Esophagus squamous epithelium (tissue), 4 donors: ENCODE data around the gene PCDHGB2.

Experiments
- POLR2A ChIP-seq, 4 donors: fragments of 450-650 bp; IDR thresholded peaks; one replicate each; pipeline ENCODE4 v1.6.1; 2017; ENCODE audit warnings: antibody characterized with exemption in 4 of 4, mild to moderate bottlenecking in 4 of 4, moderate library complexity in 3 of 4
- TF ChIP-seq, protein P1 (sequence below), 6 experiments: fragments of 450-650 bp in 4 of 6; fragments of 200-600 bp in 2 of 6; sonication (generic) in 2 of 6; IDR thresholded peaks; one replicate each; pipeline ENCODE4 v1.5.1; 2016 to 2019; ENCODE audit warnings: antibody characterized with exemption in 6 of 6, mild to moderate bottlenecking in 4 of 6, moderate library complexity in 4 of 6

DNA sequence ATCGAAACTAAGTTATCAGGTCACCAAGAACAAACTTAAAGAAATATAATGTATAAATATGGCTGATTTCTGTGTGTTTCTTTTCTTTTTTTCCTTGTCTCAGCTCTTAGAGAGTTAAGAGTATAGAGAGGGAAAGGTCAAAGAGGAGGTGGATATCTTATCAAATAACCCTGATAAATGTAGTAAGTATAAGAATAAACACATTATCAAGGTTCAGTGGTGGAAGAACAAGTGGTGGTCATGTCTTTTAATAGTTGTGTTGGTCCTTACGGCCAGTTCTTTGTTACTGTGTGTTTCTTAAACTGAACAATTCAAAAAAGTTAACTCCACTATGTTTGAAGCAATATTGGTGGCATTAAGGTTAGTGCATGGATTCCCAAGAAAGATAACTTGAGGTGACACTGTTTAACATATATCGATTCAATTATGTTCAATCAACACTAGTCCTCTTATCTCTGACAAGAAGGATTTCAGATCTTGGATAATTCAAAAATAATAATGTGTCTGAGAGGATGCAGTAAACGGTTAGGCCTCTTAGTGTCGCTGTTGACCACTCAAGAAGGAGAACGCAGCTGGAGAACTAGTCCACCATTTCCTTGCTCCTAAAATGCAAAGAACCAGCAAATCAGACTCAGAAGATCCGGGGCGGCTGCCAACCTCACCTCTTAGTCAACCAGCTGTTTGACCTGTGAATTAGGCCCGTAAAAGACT lies 16.4 kb upstream of the PCDHGB2 start, which contains the start of gene PCDHGA3:
- TF ChIP-seq POLR2A (IDR thresholded peaks at IDR 0.05), result no peak
- TF ChIP-seq, protein P1, sequence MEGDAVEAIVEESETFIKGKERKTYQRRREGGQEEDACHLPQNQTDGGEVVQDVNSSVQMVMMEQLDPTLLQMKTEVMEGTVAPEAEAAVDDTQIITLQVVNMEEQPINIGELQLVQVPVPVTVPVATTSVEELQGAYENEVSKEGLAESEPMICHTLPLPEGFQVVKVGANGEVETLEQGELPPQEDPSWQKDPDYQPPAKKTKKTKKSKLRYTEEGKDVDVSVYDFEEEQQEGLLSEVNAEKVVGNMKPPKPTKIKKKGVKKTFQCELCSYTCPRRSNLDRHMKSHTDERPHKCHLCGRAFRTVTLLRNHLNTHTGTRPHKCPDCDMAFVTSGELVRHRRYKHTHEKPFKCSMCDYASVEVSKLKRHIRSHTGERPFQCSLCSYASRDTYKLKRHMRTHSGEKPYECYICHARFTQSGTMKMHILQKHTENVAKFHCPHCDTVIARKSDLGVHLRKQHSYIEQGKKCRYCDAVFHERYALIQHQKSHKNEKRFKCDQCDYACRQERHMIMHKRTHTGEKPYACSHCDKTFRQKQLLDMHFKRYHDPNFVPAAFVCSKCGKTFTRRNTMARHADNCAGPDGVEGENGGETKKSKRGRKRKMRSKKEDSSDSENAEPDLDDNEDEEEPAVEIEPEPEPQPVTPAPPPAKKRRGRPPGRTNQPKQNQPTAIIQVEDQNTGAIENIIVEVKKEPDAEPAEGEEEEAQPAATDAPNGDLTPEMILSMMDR (IDR thresholded peaks at IDR 0.05), result peak in 2 of 6 experiments; percentile 13 to 23
